Measurements from ENCODE around the gene SUPV3L1.

Gene SUPV3L1

GRCh38 chr10:69201045-69201444, 21.0 kb downstream of the SUPV3L1 start:
- no peak overlapping the region for H3K4me3 ChIP-seq (ENCODE audit: low read length)
- TF ChIP-seq CTCF (conservative IDR thresholded peaks at IDR 0.05; ENCODE audit: low read depth, low read length), result no peak

GRCh38 chr10:69202332-69202731, 22.3 kb downstream of the SUPV3L1 start:
- TF ChIP-seq CTCF (conservative IDR thresholded peaks at IDR 0.05; ENCODE audit: low read depth, low read length), result no peak
- no peak overlapping the region for H3K4me3 ChIP-seq (ENCODE audit: low read length)
- DNase-seq (ENCODE audit: low read depth), result no peak

More at GRCh38 chr10:69201045-69201444, 21.0 kb downstream of the SUPV3L1 start:
- no peak for DNase-seq (ENCODE audit: low read depth)

GRCh38 chr10:69208761-69209160, 28.7 kb downstream of the SUPV3L1 start:
- DNase-seq (ENCODE audit: low read depth), result no peak
- H3K4me3 ChIP-seq (ENCODE audit: low read length), result no peak overlapping the region
- TF ChIP-seq CTCF (conservative IDR thresholded peaks at IDR 0.05; ENCODE audit: low read depth, low read length), result no peak

GRCh38 chr10:69209787-69210484, 29.9 kb downstream of the SUPV3L1 start:
- no peak for TF ChIP-seq CTCF (conservative IDR thresholded peaks at IDR 0.05; ENCODE audit: low read depth, low read length)
- no peak for DNase-seq (ENCODE audit: low read depth)
- H3K4me3 ChIP-seq (ENCODE audit: low read length), result no peak overlapping the region

GRCh38 chr10:69211104-69211503, 31.1 kb downstream of the SUPV3L1 start:
- no peak overlapping the region for H3K4me3 ChIP-seq (ENCODE audit: low read length)
- no peak for TF ChIP-seq CTCF (conservative IDR thresholded peaks at IDR 0.05; ENCODE audit: low read depth, low read length)
- no peak for DNase-seq (ENCODE audit: low read depth)

- DNase-seq (ENCODE audit: low read depth), result no peak
- no peak overlapping the region for H3K4me3 ChIP-seq (ENCODE audit: low read length)
- no peak for TF ChIP-seq CTCF (conservative IDR thresholded peaks at IDR 0.05; ENCODE audit: low read depth, low read length)
Measured at GRCh38 chr10:69211524-69211923, 31.5 kb downstream of the SUPV3L1 start.

- no peak for DNase-seq (ENCODE audit: low read depth)
- no peak overlapping the region for H3K4me3 ChIP-seq (ENCODE audit: low read length)
- no peak for TF ChIP-seq CTCF (conservative IDR thresholded peaks at IDR 0.05; ENCODE audit: low read depth, low read length)
Measured at GRCh38 chr10:69213591-69214311, 33.7 kb downstream of the SUPV3L1 start.

Measured in retinal pigment epithelial cell (primary cell).